ENCODE results near the gene XPNPEP2. TPM values are rescaled to one million over a fixed set of nuclear protein-coding genes. Genes with fewer than 3 reads are reported as not detected.

The XPNPEP2 gene
- polyA plus RNA-seq, 1 of the 3 experiments (the other 2 are of a cell fraction): 0.21 TPM

DNA sequence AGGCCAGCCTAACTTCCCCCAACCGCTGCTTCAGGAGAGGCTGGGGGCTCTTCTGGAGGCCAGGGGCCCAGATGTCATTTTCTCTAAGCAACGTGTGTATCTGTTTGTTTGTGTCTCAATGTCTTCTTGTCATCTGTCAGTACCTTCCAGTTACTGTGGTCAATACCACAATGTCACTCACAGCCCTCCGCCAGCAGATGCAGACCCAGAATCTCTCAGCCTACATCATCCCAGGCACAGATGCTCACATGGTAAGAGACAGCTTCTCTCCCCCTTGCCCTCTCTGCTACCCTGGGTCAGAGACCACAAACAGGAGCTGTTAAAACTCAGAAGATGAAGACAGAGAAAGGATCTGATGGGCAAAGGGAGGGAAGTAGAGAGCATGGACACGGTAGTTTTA lies 5.0 kb downstream of the XPNPEP2 start:
- no peaks in the 10 kb centered on the region for H3K9me3 ChIP-seq
- H3K4me2 ChIP-seq: no peak overlapping the region
- H3K4me1 ChIP-seq (ENCODE audit: control insufficient read depth in 1 of 2, insufficient read depth in 2 of 2, low read depth in 1 of 2, low read length in 1 of 2): peaks cover 0 to 10% of the 10 kb centered on the region in 2 experiments; a peak in 1 of 4 replicates
- no peaks in the 10 kb centered on the region for H4K20me1 ChIP-seq (ENCODE audit: insufficient read depth)
- H3K27ac ChIP-seq (ENCODE audit: low read depth in 2 of 2, low read length in 1 of 2): no peak overlapping the region
- no peak overlapping the region for H3K4me3 ChIP-seq (ENCODE audit: low read depth in 2 of 2, low read length in 1 of 2)
- TF ChIP-seq EZH2phosphoT487 (IDR thresholded peaks at IDR 0.05; ENCODE audit: borderline replicate concordance, low read depth) (no peak), TCF12 (IDR thresholded peaks at IDR 0.05) (no peak), GATA2 (CRISPR knock-in tag; IDR thresholded peaks at IDR 0.05) (no peak), FOXJ3 (CRISPR knock-in tag; IDR thresholded peaks at IDR 0.05) (no peak), NRF1 (IDR thresholded peaks at IDR 0.05; ENCODE audit: low read depth, low read length) (no peak), POLR2AphosphoS5 (IDR thresholded peaks at IDR 0.05; ENCODE audit: low read depth, low read length) (no peak), SMC3 (IDR thresholded peaks at IDR 0.05; ENCODE audit: low read depth, low read length) (no peak), RFX5 (IDR thresholded peaks at IDR 0.05; ENCODE audit: low read length) (no peak), JUND (IDR thresholded peaks at IDR 0.05) (no peak)
- TF ChIP-seq, protein P1, sequence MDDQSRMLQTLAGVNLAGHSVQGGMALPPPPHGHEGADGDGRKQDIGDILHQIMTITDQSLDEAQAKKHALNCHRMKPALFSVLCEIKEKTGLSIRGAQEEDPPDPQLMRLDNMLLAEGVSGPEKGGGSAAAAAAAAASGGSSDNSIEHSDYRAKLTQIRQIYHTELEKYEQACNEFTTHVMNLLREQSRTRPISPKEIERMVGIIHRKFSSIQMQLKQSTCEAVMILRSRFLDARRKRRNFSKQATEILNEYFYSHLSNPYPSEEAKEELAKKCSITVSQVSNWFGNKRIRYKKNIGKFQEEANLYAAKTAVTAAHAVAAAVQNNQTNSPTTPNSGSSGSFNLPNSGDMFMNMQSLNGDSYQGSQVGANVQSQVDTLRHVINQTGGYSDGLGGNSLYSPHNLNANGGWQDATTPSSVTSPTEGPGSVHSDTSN (IDR thresholded peaks at IDR 0.05): no peak
- TF ChIP-seq, protein P2, sequence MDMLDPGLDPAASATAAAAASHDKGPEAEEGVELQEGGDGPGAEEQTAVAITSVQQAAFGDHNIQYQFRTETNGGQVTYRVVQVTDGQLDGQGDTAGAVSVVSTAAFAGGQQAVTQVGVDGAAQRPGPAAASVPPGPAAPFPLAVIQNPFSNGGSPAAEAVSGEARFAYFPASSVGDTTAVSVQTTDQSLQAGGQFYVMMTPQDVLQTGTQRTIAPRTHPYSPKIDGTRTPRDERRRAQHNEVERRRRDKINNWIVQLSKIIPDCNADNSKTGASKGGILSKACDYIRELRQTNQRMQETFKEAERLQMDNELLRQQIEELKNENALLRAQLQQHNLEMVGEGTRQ (IDR thresholded peaks at IDR 0.05; ENCODE audit: borderline replicate concordance, low read depth, low read length): no peak
- TF ChIP-seq, protein P3, sequence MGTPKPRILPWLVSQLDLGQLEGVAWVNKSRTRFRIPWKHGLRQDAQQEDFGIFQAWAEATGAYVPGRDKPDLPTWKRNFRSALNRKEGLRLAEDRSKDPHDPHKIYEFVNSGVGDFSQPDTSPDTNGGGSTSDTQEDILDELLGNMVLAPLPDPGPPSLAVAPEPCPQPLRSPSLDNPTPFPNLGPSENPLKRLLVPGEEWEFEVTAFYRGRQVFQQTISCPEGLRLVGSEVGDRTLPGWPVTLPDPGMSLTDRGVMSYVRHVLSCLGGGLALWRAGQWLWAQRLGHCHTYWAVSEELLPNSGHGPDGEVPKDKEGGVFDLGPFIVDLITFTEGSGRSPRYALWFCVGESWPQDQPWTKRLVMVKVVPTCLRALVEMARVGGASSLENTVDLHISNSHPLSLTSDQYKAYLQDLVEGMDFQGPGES (IDR thresholded peaks at IDR 0.05; ENCODE audit: low read depth, low read length): no peak
- CTCF ChIA-PET: interaction anchor here (1.2 to 1.6 kb wide), 2 partner anchors 17 to 143 kb away, joined by 5 to 6 read pairs; no protein-coding TSS in a partner anchor
- no peaks in the 10 kb centered on the region for H3K9me2 ChIP-seq
- 38% methylated on average over 4 of the region's 4 CpGs for WGBS (ENCODE audit: low lambda C conversion rate)
- POLR2A ChIA-PET: no interaction called here
- no peak overlapping the region for H3K9ac ChIP-seq
- H3K27me3 ChIP-seq (ENCODE audit: insufficient read depth): peaks cover 26% of the 10 kb centered on the region; the same call in 1 of the 2 replicates
- no peaks in the 10 kb centered on the region for H3K79me2 ChIP-seq (ENCODE audit: insufficient read depth)
- H2AFZ ChIP-seq (ENCODE audit: low read depth): no peak overlapping the region
- no peak for DNase-seq
- no peaks in the 10 kb centered on the region for H3K36me3 ChIP-seq (replicated peaks in 1 of 2; ENCODE audit: control insufficient read depth in 1 of 2, insufficient read depth in 2 of 2, low read length in 1 of 2)
- H3F3A ChIP-seq (replicated peaks; ENCODE audit: insufficient read depth): no peaks in the 10 kb centered on the region

DNA sequence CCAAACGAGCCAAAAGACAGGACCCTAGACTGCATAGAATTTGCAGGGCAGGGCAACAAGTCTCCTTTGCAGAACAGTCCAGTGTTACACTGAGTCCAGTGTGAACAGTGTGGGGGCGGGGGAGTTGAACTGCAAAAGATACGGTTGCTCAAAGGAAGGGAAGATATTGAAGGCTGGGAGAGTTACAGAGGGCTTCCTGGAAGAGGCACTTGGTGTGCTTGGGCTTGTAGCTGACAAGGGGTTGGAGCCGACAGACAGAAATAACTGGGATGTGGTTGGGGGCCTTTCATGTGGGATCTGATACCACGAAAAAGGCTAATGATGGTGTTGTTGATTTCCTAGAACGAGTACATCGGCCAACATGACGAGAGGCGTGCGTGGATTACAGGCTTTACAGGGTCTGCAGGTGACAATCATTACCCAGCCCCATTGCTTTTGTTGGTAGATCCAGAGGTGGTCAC lies 6.1 kb downstream of the XPNPEP2 start:
- TF ChIP-seq, protein P4, sequence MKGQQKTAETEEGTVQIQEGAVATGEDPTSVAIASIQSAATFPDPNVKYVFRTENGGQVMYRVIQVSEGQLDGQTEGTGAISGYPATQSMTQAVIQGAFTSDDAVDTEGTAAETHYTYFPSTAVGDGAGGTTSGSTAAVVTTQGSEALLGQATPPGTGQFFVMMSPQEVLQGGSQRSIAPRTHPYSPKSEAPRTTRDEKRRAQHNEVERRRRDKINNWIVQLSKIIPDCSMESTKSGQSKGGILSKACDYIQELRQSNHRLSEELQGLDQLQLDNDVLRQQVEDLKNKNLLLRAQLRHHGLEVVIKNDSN (IDR thresholded peaks at IDR 0.05; ENCODE audit: borderline replicate concordance, low read depth): no peak
- TF ChIP-seq TAF1 (IDR thresholded peaks at IDR 0.05; ENCODE audit: borderline replicate concordance, low read depth, low read length) (no peak), RFX5 (IDR thresholded peaks at IDR 0.05; ENCODE audit: low read length) (no peak), FOXJ3 (CRISPR knock-in tag; IDR thresholded peaks at IDR 0.05) (no peak), YY1 (IDR thresholded peaks at IDR 0.05; ENCODE audit: low read depth) (no peak), GATA2 (CRISPR knock-in tag; IDR thresholded peaks at IDR 0.05) (no peak), EP300 (IDR thresholded peaks at IDR 0.05; ENCODE audit: borderline replicate concordance in 1 of 2, low read depth in 1 of 2, low read length in 1 of 2) (no peak), RCOR1 (IDR thresholded peaks at IDR 0.05; ENCODE audit: low read length) (no peak)
- Histone ChIP-seq H3K27ac (ENCODE audit: low read depth in 2 of 2, low read length in 1 of 2) (no peak overlapping the region), H3K27me3 (ENCODE audit: insufficient read depth) (peaks cover 32% of the 10 kb centered on the region; the same call in 1 of the 2 replicates), H2AFZ (ENCODE audit: low read depth) (no peak overlapping the region), H3F3A (replicated peaks; ENCODE audit: insufficient read depth) (no peaks in the 10 kb centered on the region), H4K20me1 (ENCODE audit: insufficient read depth) (no peaks in the 10 kb centered on the region), H3K79me2 (ENCODE audit: insufficient read depth) (no peaks in the 10 kb centered on the region), H3K4me2 (no peak overlapping the region), H3K36me3 (replicated peaks in 1 of 2; ENCODE audit: control insufficient read depth in 1 of 2, insufficient read depth in 2 of 2, low read length in 1 of 2) (no peaks in the 10 kb centered on the region), H3K4me3 (ENCODE audit: low read depth in 2 of 2, low read length in 1 of 2) (no peak overlapping the region), H3K9me2 (no peaks in the 10 kb centered on the region), H3K9ac (no peak overlapping the region), H3K4me1 (ENCODE audit: control insufficient read depth in 1 of 2, insufficient read depth in 2 of 2, low read depth in 1 of 2, low read length in 1 of 2) (peaks cover 0 to under 1% of the 10 kb centered on the region in 2 experiments; a peak in 1 of 4 replicates), H3K9me3 (no peaks in the 10 kb centered on the region)
- 46% methylated on average over 10 of the region's 10 CpGs for WGBS (ENCODE audit: low lambda C conversion rate)
- POLR2A ChIA-PET: no interaction called here
- CTCF ChIA-PET: interaction anchor here (1.2 to 1.6 kb wide), 2 partner anchors 18 to 144 kb away, joined by 5 to 6 read pairs; no protein-coding TSS in a partner anchor
- no peak for DNase-seq

Data from SK-N-SH (cell line).